ENCODE data around the gene MACC1. TPM values are rescaled to one million over a fixed set of nuclear protein-coding genes. Genes with fewer than 3 reads are reported as not detected.

MACC1 gene
- total RNA-seq, 3 donors from 2014 or later (not counting 1 experiment from before 2014, with no cell fraction given), result 0.09 to 0.45 (median 0.26) TPM

DNA sequence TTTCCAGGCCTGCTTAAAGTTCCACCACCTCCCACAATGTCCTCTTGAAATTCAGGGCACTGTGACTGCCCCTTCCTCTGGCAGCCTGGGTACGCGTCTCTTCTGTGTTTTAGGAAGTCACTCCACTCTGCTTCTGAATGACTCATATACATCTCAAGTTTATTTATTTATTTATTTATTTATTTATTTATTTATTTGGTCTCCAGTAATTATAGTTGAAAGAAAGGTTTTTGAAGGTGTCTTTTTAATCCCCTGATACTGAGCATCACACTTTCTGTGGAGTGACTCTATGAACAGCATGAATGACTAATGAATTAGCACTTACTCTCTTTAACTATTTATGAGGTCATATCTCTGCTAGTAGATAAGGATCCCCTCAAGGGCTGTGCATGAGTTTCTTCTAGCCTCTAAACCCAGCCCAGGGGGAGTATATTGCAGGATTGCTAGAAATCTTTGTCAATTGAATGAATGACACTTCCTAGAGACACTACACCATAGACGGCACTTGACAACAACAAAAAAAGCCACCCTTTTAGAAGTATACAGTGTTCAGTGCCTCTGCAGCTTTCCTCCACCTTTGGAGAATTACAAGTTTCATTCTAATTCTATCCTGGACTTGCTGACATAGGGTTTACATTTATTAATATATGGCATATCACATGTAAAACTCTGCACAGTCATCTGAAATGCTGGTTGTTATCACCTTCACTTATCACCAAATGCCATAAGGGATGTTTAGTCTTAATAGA is 2.1 kb downstream of the MACC1 start:
- peaks cover 0 to 4% of the 10 kb centered on the region in 2 donors for H3K9me3 Mint-ChIP-seq
- Histone ChIP-seq H3K4me1 (ENCODE audit: control insufficient read depth, insufficient read depth, low read length) (peaks cover 18% of the 10 kb centered on the region), H3K27ac (ENCODE audit: low read length) (no peak overlapping the region), H3K27me3 (ENCODE audit: control insufficient read depth, insufficient read depth, low read length) (no peaks in the 10 kb centered on the region), H3K9me3 (ENCODE audit: control insufficient read depth, insufficient read depth, low read length) (no peaks in the 10 kb centered on the region), H3K4me3 (ENCODE audit: low read length) (no peak overlapping the region), H3K36me3 (ENCODE audit: control insufficient read depth, insufficient read depth, low read length) (no peaks in the 10 kb centered on the region)
- ATAC-seq (no peak), DNase-seq (no peak)
- intact Hi-C loops (cut with micrococcal nuclease), result no loop called here
- H3K36me3 Mint-ChIP-seq, result no peaks in the 10 kb centered on the region
- TF ChIP-seq, protein P1, sequence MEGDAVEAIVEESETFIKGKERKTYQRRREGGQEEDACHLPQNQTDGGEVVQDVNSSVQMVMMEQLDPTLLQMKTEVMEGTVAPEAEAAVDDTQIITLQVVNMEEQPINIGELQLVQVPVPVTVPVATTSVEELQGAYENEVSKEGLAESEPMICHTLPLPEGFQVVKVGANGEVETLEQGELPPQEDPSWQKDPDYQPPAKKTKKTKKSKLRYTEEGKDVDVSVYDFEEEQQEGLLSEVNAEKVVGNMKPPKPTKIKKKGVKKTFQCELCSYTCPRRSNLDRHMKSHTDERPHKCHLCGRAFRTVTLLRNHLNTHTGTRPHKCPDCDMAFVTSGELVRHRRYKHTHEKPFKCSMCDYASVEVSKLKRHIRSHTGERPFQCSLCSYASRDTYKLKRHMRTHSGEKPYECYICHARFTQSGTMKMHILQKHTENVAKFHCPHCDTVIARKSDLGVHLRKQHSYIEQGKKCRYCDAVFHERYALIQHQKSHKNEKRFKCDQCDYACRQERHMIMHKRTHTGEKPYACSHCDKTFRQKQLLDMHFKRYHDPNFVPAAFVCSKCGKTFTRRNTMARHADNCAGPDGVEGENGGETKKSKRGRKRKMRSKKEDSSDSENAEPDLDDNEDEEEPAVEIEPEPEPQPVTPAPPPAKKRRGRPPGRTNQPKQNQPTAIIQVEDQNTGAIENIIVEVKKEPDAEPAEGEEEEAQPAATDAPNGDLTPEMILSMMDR (IDR thresholded peaks at IDR 0.05), result no peak
- 86% methylated on average over 2 of the region's 3 CpGs for WGBS (ENCODE audit: insufficient coverage)
- H3K27ac Mint-ChIP-seq, result no peak overlapping the region
- no peak overlapping the region for H3K4me3 Mint-ChIP-seq
- peaks cover 17 to 22% of the 10 kb centered on the region in 2 donors for H3K4me1 Mint-ChIP-seq
- no peaks in the 10 kb centered on the region for H3K27me3 Mint-ChIP-seq (ENCODE audit: low read depth in 2 of 2)

DNA sequence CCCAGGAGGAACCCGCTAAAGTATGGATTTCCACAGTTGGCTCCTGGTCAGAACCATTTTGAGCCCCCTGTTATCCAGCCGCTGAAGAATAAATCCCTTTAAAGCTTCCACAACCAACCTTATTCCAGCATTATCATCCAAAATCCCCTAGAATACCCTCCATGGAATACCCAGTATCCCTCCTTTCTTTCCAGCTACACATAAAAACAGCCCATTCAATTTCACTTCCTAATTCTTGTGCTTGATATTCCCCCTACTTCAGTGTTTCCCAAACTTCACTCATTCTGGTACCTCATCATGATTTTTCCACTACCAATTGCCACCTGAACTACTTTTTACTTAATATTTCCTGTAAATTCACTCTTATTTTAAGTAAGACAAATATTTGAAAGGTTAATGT is 3.1 kb downstream of the MACC1 start:
- Histone ChIP-seq H3K36me3 (ENCODE audit: control insufficient read depth, insufficient read depth, low read length) (no peaks in the 10 kb centered on the region), H3K27ac (ENCODE audit: low read length) (no peak overlapping the region), H3K4me1 (ENCODE audit: control insufficient read depth, insufficient read depth, low read length) (peaks cover 9% of the 10 kb centered on the region), H3K27me3 (ENCODE audit: control insufficient read depth, insufficient read depth, low read length) (no peaks in the 10 kb centered on the region), H3K4me3 (ENCODE audit: low read length) (no peak overlapping the region), H3K9me3 (ENCODE audit: control insufficient read depth, insufficient read depth, low read length) (no peaks in the 10 kb centered on the region)
- DNase-seq (no peak), ATAC-seq (no peak)
- 94% methylated on average over 2 of the region's 2 CpGs for WGBS (ENCODE audit: insufficient coverage)
- H3K9me3 Mint-ChIP-seq, result peaks cover 0 to 4% of the 10 kb centered on the region in 2 donors
- no peaks in the 10 kb centered on the region for H3K36me3 Mint-ChIP-seq
- no peak overlapping the region for H3K27ac Mint-ChIP-seq
- peaks cover 7 to 12% of the 10 kb centered on the region in 2 donors for H3K4me1 Mint-ChIP-seq
- TF ChIP-seq, protein P1 (IDR thresholded peaks at IDR 0.05), result no peak
- H3K27me3 Mint-ChIP-seq (ENCODE audit: low read depth in 2 of 2), result no peaks in the 10 kb centered on the region
- intact Hi-C loops (cut with micrococcal nuclease), result no loop called here
- no peak overlapping the region for H3K4me3 Mint-ChIP-seq

DNA sequence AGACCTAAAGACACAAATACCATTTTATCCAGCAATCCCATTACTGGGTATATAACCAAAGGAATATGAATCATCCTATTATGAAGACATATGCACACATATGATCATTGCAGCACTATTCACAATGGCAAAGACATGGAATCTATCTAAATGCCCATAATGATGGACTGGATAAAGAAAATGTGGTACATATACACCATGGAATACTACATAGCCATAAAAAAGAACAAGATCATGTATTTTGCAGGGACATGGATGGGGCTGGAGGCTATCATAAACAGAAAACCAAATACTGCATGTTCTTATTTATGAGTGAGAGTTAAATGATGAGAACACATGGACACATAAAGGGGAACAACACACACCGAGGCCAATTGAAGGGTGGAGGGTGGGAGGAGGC is 3.8 kb downstream of the MACC1 start:
- H3K9me3 Mint-ChIP-seq, result peaks cover 0 to 4% of the 10 kb centered on the region in 2 donors
- no peaks in the 10 kb centered on the region for H3K27me3 Mint-ChIP-seq (ENCODE audit: low read depth in 2 of 2)
- no peaks in the 10 kb centered on the region for H3K36me3 Mint-ChIP-seq
- peaks cover 6% of the 10 kb centered on the region for H3K4me1 ChIP-seq (ENCODE audit: control insufficient read depth, insufficient read depth, low read length)
- no peaks in the 10 kb centered on the region for H3K27me3 ChIP-seq (ENCODE audit: control insufficient read depth, insufficient read depth, low read length)
- ATAC-seq (no peak), DNase-seq (no peak)
- no peak overlapping the region for H3K4me3 ChIP-seq (ENCODE audit: low read length)
- WGBS (ENCODE audit: insufficient coverage), result 100% methylated on average over 1 of the region's 1 CpG
- intact Hi-C loops (cut with micrococcal nuclease), result no loop called here
- no peak overlapping the region for H3K27ac Mint-ChIP-seq
- peaks cover under 1 to 6% of the 10 kb centered on the region in 2 donors for H3K4me1 Mint-ChIP-seq
- TF ChIP-seq, protein P1 (IDR thresholded peaks at IDR 0.05), result no peak
- no peaks in the 10 kb centered on the region for H3K36me3 ChIP-seq (ENCODE audit: control insufficient read depth, insufficient read depth, low read length)
- no peak overlapping the region for H3K4me3 Mint-ChIP-seq
- peaks cover 4% of the 10 kb centered on the region for H3K9me3 ChIP-seq (ENCODE audit: control insufficient read depth, insufficient read depth, low read length)
- H3K27ac ChIP-seq (ENCODE audit: low read length), result no peak overlapping the region

DNA sequence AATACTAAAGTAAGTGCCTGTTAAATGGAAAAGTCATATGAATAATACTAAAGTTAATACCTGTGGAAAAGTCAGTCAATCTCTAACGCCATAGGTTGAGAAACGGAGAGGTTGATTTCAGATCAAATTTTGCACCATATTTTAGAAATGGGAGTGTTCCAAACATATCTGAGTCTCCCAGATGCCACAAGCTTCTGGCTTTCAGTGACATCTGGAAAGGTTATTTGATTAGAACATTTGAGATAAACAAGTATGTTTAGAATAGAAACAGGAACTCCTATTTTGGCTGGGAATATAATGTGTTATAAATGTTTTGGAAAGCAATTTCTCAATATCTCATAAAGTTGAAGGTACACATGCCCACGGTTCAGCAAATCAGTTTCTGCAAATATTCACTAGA is 5.8 kb downstream of the MACC1 start:
- Mint-ChIP-seq H3K4me3 (no peak overlapping the region), H3K9me3 (peaks cover 0 to 4% of the 10 kb centered on the region in 2 donors), H3K36me3 (no peaks in the 10 kb centered on the region), H3K27me3 (ENCODE audit: low read depth in 2 of 2) (no peaks in the 10 kb centered on the region), H3K27ac (no peak overlapping the region), H3K4me1 (peaks cover 0 to under 1% of the 10 kb centered on the region in 2 donors)
- H3K27me3 ChIP-seq (ENCODE audit: control insufficient read depth, insufficient read depth, low read length), result no peaks in the 10 kb centered on the region
- intact Hi-C loops (cut with micrococcal nuclease), result no loop called here
- TF ChIP-seq, protein P1 (IDR thresholded peaks at IDR 0.05), result no peak
- H3K27ac ChIP-seq (ENCODE audit: low read length), result no peak overlapping the region
- DNase-seq (no peak), ATAC-seq (no peak)
- peaks cover 4% of the 10 kb centered on the region for H3K9me3 ChIP-seq (ENCODE audit: control insufficient read depth, insufficient read depth, low read length)
- H3K4me3 ChIP-seq (ENCODE audit: low read length), result no peak overlapping the region
- H3K36me3 ChIP-seq (ENCODE audit: control insufficient read depth, insufficient read depth, low read length), result no peaks in the 10 kb centered on the region
- no peaks in the 10 kb centered on the region for H3K4me1 ChIP-seq (ENCODE audit: control insufficient read depth, insufficient read depth, low read length)
- 95% methylated on average over 2 of the region's 3 CpGs for WGBS (ENCODE audit: insufficient coverage)
